HG03469 (cell line): ENCODE measurements around the gene TAB2.

ENCODE experiments used
- ATAC-seq: cut with Tn5 transposase; IDR thresholded peaks from one replicate; pipeline ENCODE4 v1.9.1; 2021; ENCODE audit warnings: mild to moderate bottlenecking, moderate library complexity, moderate number of reproducible peaks; ENCODE audit not compliant: unreplicated experiment

The TAB2 gene

GRCh38 chr6:149405823-149406765, 88.6 kb downstream of the TAB2 start:
- ATAC-seq: no peak

GRCh38 chr6:149409617-149410016, 92.1 kb downstream of the TAB2 start:
- no peak for ATAC-seq

GRCh38 chr6:149410557-149410956, 93.0 kb downstream of the TAB2 start:
- ATAC-seq: no peak

GRCh38 chr6:149414009-149414408, 96.5 kb downstream of the TAB2 start:
- no peak for ATAC-seq

GRCh38 chr6:149414821-149415220, 97.3 kb downstream of the TAB2 start:
- no peak for ATAC-seq

- ATAC-seq: no peak
Measured at GRCh38 chr6:149419696-149420404, 102.3 kb downstream of the TAB2 start.

GRCh38 chr6:149421132-149421531, 103.6 kb downstream of the TAB2 start:
- ATAC-seq: no peak

GRCh38 chr6:149422581-149422980, 105.1 kb downstream of the TAB2 start:
- ATAC-seq: no peak

- ATAC-seq: no peak
Measured at GRCh38 chr6:149423964-149424440, 106.5 kb downstream of the TAB2 start.

GRCh38 chr6:149425224-149425623, 107.7 kb downstream of the TAB2 start:
- ATAC-seq: no peak

GRCh38 chr6:149425754-149426153, 108.2 kb downstream of the TAB2 start:
- ATAC-seq: no peak

GRCh38 chr6:149428606-149429005, 111.1 kb downstream of the TAB2 start:
- no peak for ATAC-seq

GRCh38 chr6:149429427-149430360, 112.2 kb downstream of the TAB2 start:
- no peak for ATAC-seq

GRCh38 chr6:149431905-149432775, 114.6 kb downstream of the TAB2 start:
- ATAC-seq: peak; percentile 64

- ATAC-seq: no peak
Measured at GRCh38 chr6:149433405-149433804, 115.9 kb downstream of the TAB2 start.

GRCh38 chr6:149433881-149434280, 116.4 kb downstream of the TAB2 start:
- no peak for ATAC-seq

GRCh38 chr6:149435919-149436586, 118.5 kb downstream of the TAB2 start:
- no peak for ATAC-seq

- no peak for ATAC-seq
Measured at GRCh38 chr6:149436647-149437046, 119.1 kb downstream of the TAB2 start.

GRCh38 chr6:149437212-149437611, 119.7 kb downstream of the TAB2 start:
- no peak for ATAC-seq
